Measurements from ENCODE around the gene EFCAB12. TPM values are rescaled to one million over a fixed set of nuclear protein-coding genes. Genes with fewer than 3 reads are reported as not detected.

The EFCAB12 gene
- total RNA-seq, 1 donor from 2014 or later: 0.13 TPM

- H3K27ac ChIP-seq: no peak overlapping the region
- Mint-ChIP-seq H3K4me1 (peaks cover 9% of the 10 kb centered on the region), H3K4me3 (no peak overlapping the region), H3K27me3 (ENCODE audit: insufficient read depth, low read depth) (peaks cover 6% of the 10 kb centered on the region), H3K9me3 (no peaks in the 10 kb centered on the region), H3K36me3 (no peaks in the 10 kb centered on the region), H3K27ac (no peak overlapping the region)
- no peaks in the 10 kb centered on the region for H3K79me2 ChIP-seq (ENCODE audit: low read depth)
- no peak overlapping the region for H3K4me3 ChIP-seq
- DNase-seq (ENCODE audit: low spot score): no peak
- peaks cover 8% of the 10 kb centered on the region for H3F3A ChIP-seq (ENCODE audit: low read depth)
- H3K36me3 ChIP-seq: no peaks in the 10 kb centered on the region
- peaks cover 14% of the 10 kb centered on the region for H3K4me1 ChIP-seq
- no peak overlapping the region for H2AFZ ChIP-seq (replicated peaks)
- TF ChIP-seq EZH2 (IDR thresholded peaks at IDR 0.05) (no peak), CTCF (IDR thresholded peaks at IDR 0.05) (no peak), EZH2phosphoT487 (IDR thresholded peaks at IDR 0.05) (no peak)
- no peak overlapping the region for H3K4me2 ChIP-seq
- no peak overlapping the region for H3K9ac ChIP-seq
- no peaks in the 10 kb centered on the region for H3K9me3 ChIP-seq (ENCODE audit: low read depth)
- H4K20me1 ChIP-seq (ENCODE audit: low read depth): no peaks in the 10 kb centered on the region
- no peaks in the 10 kb centered on the region for H3K27me3 ChIP-seq
Observed at GRCh38 chr3:129419476-129419875, 9.0 kb downstream of the EFCAB12 start.

- Histone ChIP-seq H3K4me1 (peaks cover 10% of the 10 kb centered on the region), H3K27me3 (no peaks in the 10 kb centered on the region), H4K20me1 (ENCODE audit: low read depth) (no peaks in the 10 kb centered on the region), H3K27ac (no peak overlapping the region), H3K9ac (no peak overlapping the region), H3K79me2 (ENCODE audit: low read depth) (no peaks in the 10 kb centered on the region), H3K36me3 (no peaks in the 10 kb centered on the region), H3F3A (ENCODE audit: low read depth) (peaks cover 8% of the 10 kb centered on the region), H3K4me2 (no peak overlapping the region), H3K4me3 (no peak overlapping the region), H2AFZ (replicated peaks) (no peak overlapping the region), H3K9me3 (ENCODE audit: low read depth) (no peaks in the 10 kb centered on the region)
- Mint-ChIP-seq H3K4me3 (no peak overlapping the region), H3K36me3 (no peaks in the 10 kb centered on the region), H3K27me3 (ENCODE audit: insufficient read depth, low read depth) (peaks cover 2% of the 10 kb centered on the region), H3K27ac (no peak overlapping the region), H3K4me1 (no peaks in the 10 kb centered on the region), H3K9me3 (no peaks in the 10 kb centered on the region)
- TF ChIP-seq EZH2phosphoT487 (IDR thresholded peaks at IDR 0.05): no peak
- TF ChIP-seq EZH2 (IDR thresholded peaks at IDR 0.05): no peak
- no peak for TF ChIP-seq CTCF (IDR thresholded peaks at IDR 0.05)
- no peak for DNase-seq (ENCODE audit: low spot score)
Observed at GRCh38 chr3:129418041-129418973, 10.1 kb downstream of the EFCAB12 start.

- no peak overlapping the region for H3K4me3 ChIP-seq
- H2AFZ ChIP-seq (replicated peaks): no peak overlapping the region
- H3K27me3 ChIP-seq: no peaks in the 10 kb centered on the region
- Mint-ChIP-seq H3K27me3 (ENCODE audit: insufficient read depth, low read depth) (peaks cover 2% of the 10 kb centered on the region), H3K4me3 (no peak overlapping the region), H3K27ac (no peak overlapping the region), H3K36me3 (no peaks in the 10 kb centered on the region), H3K9me3 (no peaks in the 10 kb centered on the region), H3K4me1 (no peaks in the 10 kb centered on the region)
- H3K27ac ChIP-seq: no peak overlapping the region
- H3K9me3 ChIP-seq (ENCODE audit: low read depth): no peaks in the 10 kb centered on the region
- H3K4me2 ChIP-seq: no peak overlapping the region
- peaks cover 8% of the 10 kb centered on the region for H3F3A ChIP-seq (ENCODE audit: low read depth)
- H4K20me1 ChIP-seq (ENCODE audit: low read depth): no peaks in the 10 kb centered on the region
- H3K36me3 ChIP-seq: no peaks in the 10 kb centered on the region
- no peaks in the 10 kb centered on the region for H3K79me2 ChIP-seq (ENCODE audit: low read depth)
- no peak for TF ChIP-seq EZH2phosphoT487 (IDR thresholded peaks at IDR 0.05)
- TF ChIP-seq EZH2 (IDR thresholded peaks at IDR 0.05): no peak
- no peak for TF ChIP-seq CTCF (IDR thresholded peaks at IDR 0.05)
- no peak for DNase-seq (ENCODE audit: low spot score)
- H3K4me1 ChIP-seq: peaks cover 10% of the 10 kb centered on the region
- no peak overlapping the region for H3K9ac ChIP-seq
Observed at GRCh38 chr3:129417326-129417725, 11.1 kb downstream of the EFCAB12 start.

Measured in neural progenitor cell (in vitro differentiated cells).